Activated CD8-positive, alpha-beta memory T cell treated with anti-CD3 and anti-CD28 coated beads, Interleukin-2, amount 50 U/mL, for 24 hours (primary cell): ENCODE results near the gene ARHGAP6.

ENCODE experiments used
- DNase-seq: peaks from one replicate; pipeline ENCODE4 v3.0.0-alpha.2; 2020; ENCODE audit errors: extremely low read depth

The ARHGAP6 gene

GRCh38 chrX:11665168-11666111, at the start of gene ARHGAP6:
Gene ARHGAP6, minus strand, starts transcription at chrX:11665920. Its CDS starts 1,092 bp downstream, at chrX:11664828.
- DNase-seq = no peak

GRCh38 chrX:11704725-11705495, 39.2 kb upstream of the ARHGAP6 start:
- no peak for DNase-seq

- DNase-seq = no peak
Measured at GRCh38 chrX:11703855-11704254, 38.1 kb upstream of the ARHGAP6 start.

- DNase-seq = no peak
Measured at GRCh38 chrX:11702965-11703631, 37.4 kb upstream of the ARHGAP6 start.

- DNase-seq = no peak
Measured at GRCh38 chrX:11702420-11702819, 36.7 kb upstream of the ARHGAP6 start.

GRCh38 chrX:11698702-11699101, 33.0 kb upstream of the ARHGAP6 start:
- no peak for DNase-seq

- DNase-seq = no peak
Measured at GRCh38 chrX:11688201-11688600, 22.5 kb upstream of the ARHGAP6 start.

- no peak for DNase-seq
Measured at GRCh38 chrX:11687157-11687556, 21.4 kb upstream of the ARHGAP6 start.

GRCh38 chrX:11683057-11683456, 17.3 kb upstream of the ARHGAP6 start:
- DNase-seq = no peak

- DNase-seq = no peak
Measured at GRCh38 chrX:11678158-11678557, 12.4 kb upstream of the ARHGAP6 start.

GRCh38 chrX:11672213-11672612, 6.5 kb upstream of the ARHGAP6 start:
- DNase-seq = no peak

- no peak for DNase-seq
Measured at GRCh38 chrX:11670316-11670715, 4.6 kb upstream of the ARHGAP6 start.

- DNase-seq = no peak
Measured at GRCh38 chrX:11666952-11667685, 1.4 kb upstream of the ARHGAP6 start.

- no peak for DNase-seq
Measured at GRCh38 chrX:11666164-11666563, 444 bp upstream of the ARHGAP6 start.

- DNase-seq = no peak
Measured at GRCh38 chrX:11664211-11665167, 1.2 kb downstream of the ARHGAP6 start.

- DNase-seq = no peak
Measured at GRCh38 chrX:11663875-11664210, 1.9 kb downstream of the ARHGAP6 start.

GRCh38 chrX:11655282-11656015, 10.3 kb downstream of the ARHGAP6 start:
- DNase-seq = no peak

- no peak for DNase-seq
Measured at GRCh38 chrX:11648705-11649519, 16.8 kb downstream of the ARHGAP6 start.

- no peak for DNase-seq
Measured at GRCh38 chrX:11647138-11647537, 18.6 kb downstream of the ARHGAP6 start.
